AG09309 (cell line): ENCODE results near the gene CNTNAP2.

Experiments used
- DNase-seq: peaks from one replicate; pipeline ENCODE4 v3.0.0-alpha.2; 2010; ENCODE audit warnings: low read depth
- H3K4me3 ChIP-seq: 2 replicates; pipeline ENCODE4 v1.5.1; 2011; ENCODE audit warnings: mild to moderate bottlenecking, low read depth, low read length, moderate library complexity; ENCODE audit not compliant: control insufficient read depth
- TF ChIP-seq, protein P1 (sequence below): IDR thresholded peaks from 2 replicates; pipeline ENCODE4 v1.5.1; 2011; ENCODE audit warnings: mild to moderate bottlenecking, low read depth, low read length, inconsistent platforms; ENCODE audit not compliant: insufficient read depth, control insufficient read depth; ENCODE audit errors: missing control alignments

Gene CNTNAP2

DNA sequence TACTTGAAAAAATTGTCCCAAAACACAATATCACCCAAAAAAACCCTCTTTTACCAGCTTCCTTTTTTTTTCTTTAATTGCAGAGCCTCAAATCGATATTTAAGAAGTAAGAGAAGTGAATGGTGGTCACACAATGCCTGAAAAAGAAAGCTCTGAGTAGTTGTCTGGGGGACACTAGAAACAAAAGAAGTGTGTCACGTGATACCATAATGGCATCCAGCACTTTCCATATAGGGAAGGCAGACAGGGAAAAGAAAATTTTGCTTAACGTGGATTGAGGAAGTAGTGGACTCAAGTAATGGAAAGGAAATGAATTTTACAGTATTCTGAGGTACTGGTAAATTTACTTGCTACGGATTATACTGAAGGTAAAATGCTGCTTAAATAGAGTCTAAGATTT is 1708.1 kb downstream of the CNTNAP2 start:
- no peak for DNase-seq

DNA sequence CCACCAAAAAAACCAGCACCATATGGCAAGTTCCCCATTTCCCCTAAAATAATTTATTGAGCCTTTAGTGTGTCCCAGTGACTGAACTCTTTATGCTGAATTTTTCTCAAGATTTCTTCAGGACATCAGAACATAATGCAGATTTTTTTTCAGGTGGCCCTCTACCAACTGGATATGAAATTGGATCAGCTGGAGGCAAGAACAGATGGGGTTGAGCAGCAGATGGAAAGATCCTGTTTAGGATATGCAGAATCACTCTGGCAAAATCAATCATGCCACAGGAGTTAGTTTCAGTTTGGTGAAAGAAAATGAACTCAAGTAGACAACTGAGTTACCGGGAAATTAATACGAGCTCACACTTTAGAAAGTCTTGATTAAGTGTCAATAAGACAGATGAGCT is 1712.4 kb downstream of the CNTNAP2 start:
- no peak for DNase-seq
- TF ChIP-seq, protein P1, sequence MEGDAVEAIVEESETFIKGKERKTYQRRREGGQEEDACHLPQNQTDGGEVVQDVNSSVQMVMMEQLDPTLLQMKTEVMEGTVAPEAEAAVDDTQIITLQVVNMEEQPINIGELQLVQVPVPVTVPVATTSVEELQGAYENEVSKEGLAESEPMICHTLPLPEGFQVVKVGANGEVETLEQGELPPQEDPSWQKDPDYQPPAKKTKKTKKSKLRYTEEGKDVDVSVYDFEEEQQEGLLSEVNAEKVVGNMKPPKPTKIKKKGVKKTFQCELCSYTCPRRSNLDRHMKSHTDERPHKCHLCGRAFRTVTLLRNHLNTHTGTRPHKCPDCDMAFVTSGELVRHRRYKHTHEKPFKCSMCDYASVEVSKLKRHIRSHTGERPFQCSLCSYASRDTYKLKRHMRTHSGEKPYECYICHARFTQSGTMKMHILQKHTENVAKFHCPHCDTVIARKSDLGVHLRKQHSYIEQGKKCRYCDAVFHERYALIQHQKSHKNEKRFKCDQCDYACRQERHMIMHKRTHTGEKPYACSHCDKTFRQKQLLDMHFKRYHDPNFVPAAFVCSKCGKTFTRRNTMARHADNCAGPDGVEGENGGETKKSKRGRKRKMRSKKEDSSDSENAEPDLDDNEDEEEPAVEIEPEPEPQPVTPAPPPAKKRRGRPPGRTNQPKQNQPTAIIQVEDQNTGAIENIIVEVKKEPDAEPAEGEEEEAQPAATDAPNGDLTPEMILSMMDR: no peak
- H3K4me3 ChIP-seq: no peak overlapping the region

More for the DNA sequence above, 1708.1 kb downstream of the CNTNAP2 start:
- TF ChIP-seq, protein P1: no peak
- H3K4me3 ChIP-seq: no peak overlapping the region

DNA sequence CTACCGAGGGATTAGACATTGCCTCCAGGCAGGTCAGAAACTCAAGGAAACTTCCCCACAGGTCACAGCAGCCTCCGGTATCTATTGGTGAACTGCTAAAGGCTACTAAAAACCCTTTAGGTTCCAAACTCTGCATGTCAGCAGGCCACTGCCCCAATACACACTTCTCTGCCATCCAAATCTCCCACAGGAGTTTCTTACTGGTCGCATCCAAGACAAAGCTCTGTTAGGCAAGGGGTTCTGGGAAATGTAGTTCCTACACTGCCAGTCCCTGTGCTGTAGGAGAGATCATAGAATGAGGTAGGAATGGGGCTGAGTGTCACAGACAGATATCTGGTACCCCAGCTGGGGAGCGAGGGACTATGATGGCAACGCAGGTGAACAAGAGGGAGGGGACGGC is 1717.0 kb downstream of the CNTNAP2 start:
- DNase-seq: no peak
- TF ChIP-seq, protein P1: no peak
- H3K4me3 ChIP-seq: no peak overlapping the region

DNA sequence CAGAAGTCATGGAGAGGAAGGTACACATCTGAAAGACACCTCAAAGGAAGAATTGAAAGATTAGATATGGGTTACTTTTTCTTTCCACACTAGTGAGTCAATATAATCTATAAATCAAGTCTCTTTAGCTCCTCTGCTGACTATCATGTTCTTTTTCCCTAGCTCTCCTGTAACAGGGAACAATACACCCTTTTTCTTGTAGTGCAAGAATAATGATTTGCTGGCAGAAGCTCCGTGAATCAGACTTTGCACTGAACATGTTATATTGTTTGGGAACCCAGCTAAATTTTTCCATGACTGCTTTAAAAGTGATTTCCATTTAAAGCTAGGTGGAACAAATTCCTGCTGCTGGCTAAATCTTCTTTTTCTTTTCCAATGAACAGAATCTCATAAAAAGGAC is 1717.4 kb downstream of the CNTNAP2 start:
- no peak overlapping the region for H3K4me3 ChIP-seq
- DNase-seq: no peak
- TF ChIP-seq, protein P1: no peak

DNA sequence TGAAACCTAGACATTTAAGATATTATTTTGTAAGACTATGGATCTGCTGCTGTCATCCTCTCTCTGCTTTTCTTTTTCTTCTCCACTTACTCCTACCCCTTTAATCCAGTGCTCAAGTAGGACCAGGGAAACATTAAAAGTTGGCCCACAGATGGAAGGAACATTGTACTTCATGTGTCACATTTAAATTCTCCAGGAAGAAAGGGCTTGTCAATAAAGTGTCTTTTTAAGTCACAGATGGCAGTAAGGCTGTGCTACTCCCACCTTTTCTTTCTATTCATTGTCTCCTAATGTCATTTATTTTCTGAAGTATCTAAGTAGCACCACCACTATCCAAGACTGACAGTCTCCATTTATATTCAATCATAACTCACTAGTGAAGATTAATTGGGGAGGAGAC is 1736.2 kb downstream of the CNTNAP2 start:
- no peak overlapping the region for H3K4me3 ChIP-seq
- TF ChIP-seq, protein P1: no peak
- no peak for DNase-seq

DNA sequence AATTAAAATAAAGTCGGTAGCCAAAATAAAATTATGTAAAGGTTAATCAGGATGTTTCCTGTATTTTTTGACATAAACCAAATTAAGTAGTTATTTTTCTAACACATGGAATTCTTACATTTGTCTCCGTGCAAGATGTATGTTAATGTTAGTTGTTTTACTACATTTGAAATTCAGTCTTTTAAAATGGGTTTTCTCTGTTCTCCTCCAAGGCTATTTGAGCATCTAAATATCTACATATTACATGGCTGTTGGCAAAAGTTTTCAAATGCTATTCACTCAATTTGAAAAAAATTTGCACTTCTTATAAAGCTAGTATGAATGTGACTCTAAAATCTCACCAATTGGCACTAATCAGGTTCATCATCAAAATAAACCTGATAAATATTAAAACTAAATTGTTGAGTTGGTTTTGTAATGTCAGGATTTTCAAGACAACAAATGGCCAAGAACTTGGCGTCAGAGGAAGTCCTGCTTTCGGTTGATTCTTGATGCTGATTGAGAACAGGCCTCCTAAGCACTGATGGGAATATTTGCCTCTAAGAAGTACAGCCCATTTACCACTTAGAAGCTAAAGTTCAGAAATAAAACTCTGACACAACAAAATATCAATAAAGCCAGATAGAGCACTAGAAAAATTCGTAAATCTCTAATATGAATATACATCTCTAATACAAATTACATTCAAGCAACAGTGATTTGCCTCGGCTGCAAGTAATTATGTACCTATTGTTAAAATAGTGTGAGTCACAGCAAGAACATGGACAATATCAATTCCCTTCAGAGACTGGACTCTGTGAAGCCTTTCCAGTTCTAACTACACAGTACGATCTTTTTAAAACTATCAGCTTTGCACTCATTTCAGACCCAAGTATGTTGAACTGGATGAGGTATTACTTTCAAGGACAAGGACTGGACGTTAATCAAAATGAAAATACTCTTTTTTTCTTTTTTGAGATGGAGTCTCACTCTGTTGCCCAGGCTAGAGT is 1740.8 kb downstream of the CNTNAP2 start:
- TF ChIP-seq, protein P1: no peak

DNA sequence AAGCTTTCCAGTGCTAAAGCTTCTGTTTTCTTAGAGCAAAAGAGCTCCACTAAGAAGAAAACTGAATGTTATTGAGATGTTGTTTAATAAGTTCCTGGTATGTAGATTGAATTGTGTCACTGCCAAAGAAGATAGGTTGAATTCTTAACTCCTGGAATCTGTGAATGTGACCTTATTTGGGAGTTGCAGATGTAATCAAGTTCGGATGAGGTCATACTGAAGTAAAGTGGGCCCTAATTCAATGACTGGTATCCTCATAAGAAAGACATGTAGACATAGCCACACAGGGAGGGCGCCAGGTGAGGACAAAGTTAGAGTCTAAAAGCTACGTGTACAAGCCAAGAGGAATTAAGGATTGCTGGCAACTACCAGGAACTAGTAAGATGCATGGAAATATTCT is 1741.8 kb downstream of the CNTNAP2 start:
- no peak for DNase-seq
- TF ChIP-seq, protein P1: no peak
- H3K4me3 ChIP-seq: no peak overlapping the region

More for the DNA sequence above, 1740.8 kb downstream of the CNTNAP2 start:
- no peak for DNase-seq
- H3K4me3 ChIP-seq: no peak overlapping the region
